GM12864 (cell line): ENCODE results near the gene KDM4B.

Source experiments
- DNase-seq: peaks from one replicate; pipeline ENCODE4 v3.0.0-alpha.2; 2011; ENCODE audit warnings: low read depth
- H3K4me3 ChIP-seq: 2 replicates; pipeline ENCODE4 v1.5.1; 2011; ENCODE audit warnings: mild to moderate bottlenecking, low read depth, low read length, control low read depth
- CTCF ChIP-seq: IDR thresholded peaks from 2 replicates; pipeline ENCODE4 v1.5.1; 2011; ENCODE audit warnings: low read depth, mild to moderate bottlenecking, moderate library complexity, low read length, control low read depth, inconsistent platforms; ENCODE audit errors: missing control alignments

KDM4B gene

GRCh38 chr19:4976401-4977298 is 7.7 kb downstream of the KDM4B start:
- H3K4me3 ChIP-seq = no peak overlapping the region
- no peak for DNase-seq
- TF ChIP-seq CTCF = peak; percentile 58

- no peak for DNase-seq
- no peak overlapping the region for H3K4me3 ChIP-seq
- no peak for TF ChIP-seq CTCF
These were observed 8.6 kb downstream of the KDM4B start for GRCh38 chr19:4977299-4978174.

GRCh38 chr19:4979211-4979807 is 10.4 kb downstream of the KDM4B start:
- H3K4me3 ChIP-seq = no peak overlapping the region
- TF ChIP-seq CTCF = no peak
- DNase-seq = no peak

- DNase-seq = no peak
- no peak overlapping the region for H3K4me3 ChIP-seq
- no peak for TF ChIP-seq CTCF
These were observed 11.2 kb downstream of the KDM4B start for GRCh38 chr19:4980067-4980466.

GRCh38 chr19:4980838-4981680 is 12.1 kb downstream of the KDM4B start:
- peak; percentile 55 for TF ChIP-seq CTCF
- no peak for DNase-seq
- H3K4me3 ChIP-seq = no peak overlapping the region

- TF ChIP-seq CTCF = no peak
- no peak overlapping the region for H3K4me3 ChIP-seq
- DNase-seq = no peak
These were observed 12.7 kb downstream of the KDM4B start for GRCh38 chr19:4981681-4981958.
